ENCODE measurements around the gene STX4.
A peak's percentile ranks its signal among the peaks of the same experiment; 100 is the strongest.

The STX4 gene

DNA sequence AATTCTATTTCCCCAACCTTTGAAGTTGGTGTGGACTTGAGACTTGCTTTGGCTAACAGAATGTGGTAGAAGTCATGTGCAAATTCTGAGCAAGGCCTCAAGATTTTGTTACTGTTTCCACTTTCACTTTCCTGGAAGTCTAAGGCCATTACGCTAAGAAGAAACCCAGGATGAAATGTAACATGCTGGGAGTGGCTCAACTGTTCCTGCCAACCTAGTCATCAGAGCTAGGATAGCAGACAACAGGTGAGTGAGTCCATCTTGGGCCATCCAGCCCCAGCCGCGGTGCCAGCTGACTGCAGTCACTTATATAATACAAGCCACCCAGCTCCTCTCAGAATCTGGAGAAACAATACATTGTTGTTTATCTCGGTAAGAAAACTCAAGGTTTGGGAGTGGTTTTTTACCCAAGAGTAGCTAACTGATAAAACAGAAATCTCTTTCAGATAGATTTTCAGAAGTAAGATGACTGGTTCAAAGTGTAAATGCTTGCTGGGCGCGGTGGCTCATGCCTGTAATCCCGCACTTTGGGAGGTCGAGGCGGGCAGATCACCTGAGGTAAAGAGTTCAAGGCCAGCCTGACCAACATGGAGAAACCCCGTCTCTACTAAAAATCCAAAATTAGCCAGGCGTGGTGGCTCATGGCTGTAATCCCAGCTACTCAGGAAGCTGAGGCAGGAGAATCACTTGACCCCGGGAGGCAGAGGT, 10.7 kb upstream of the STX4 start:
- no peak for DNase-seq

DNA sequence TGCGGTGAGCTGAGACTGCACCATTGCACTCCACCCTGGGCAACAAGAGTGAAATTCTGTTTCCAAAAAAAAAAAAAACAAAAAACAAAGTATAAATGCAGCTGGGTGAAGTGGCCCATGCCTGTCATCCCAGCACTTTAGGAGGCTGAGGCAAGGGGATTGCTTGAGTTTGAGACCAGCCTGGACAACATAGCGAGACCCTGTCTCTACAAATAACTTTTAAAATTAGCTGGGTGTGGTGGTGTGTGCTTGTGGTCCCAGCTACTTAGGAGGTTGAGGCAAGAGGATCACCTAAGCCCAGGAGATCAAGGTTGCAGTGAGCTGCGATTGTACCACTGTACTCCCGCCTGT, 10.1 kb upstream of the STX4 start:
- no peak for DNase-seq

DNA sequence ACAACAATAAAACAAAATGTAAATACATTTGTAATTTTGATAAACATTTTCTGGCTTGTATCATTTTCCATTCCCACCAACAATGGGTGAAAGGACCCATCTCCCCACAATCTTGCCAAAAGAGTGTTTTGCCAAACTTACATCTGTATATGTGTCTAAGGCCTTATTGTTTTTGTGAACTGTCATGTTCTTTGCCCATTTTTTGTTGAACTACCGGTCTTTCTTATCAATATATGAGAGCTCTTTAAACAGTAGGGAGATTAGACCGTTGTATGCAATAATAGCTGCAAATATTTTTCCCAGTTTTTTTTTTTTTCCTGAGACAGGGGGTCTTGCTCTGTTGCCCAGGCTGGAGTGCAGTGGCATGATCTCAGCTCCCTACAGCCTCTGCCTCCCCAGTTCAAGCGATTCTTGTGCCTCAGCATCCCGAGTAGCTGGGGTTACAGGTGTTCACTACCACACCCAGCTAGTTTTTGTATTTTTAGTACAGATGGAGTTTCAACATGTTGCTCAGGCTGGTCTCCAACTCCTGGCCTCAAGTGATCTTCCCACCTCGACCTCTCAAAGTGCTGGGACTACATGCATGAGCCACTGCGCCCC, 9.6 kb upstream of the STX4 start:
- no peak for DNase-seq

DNA sequence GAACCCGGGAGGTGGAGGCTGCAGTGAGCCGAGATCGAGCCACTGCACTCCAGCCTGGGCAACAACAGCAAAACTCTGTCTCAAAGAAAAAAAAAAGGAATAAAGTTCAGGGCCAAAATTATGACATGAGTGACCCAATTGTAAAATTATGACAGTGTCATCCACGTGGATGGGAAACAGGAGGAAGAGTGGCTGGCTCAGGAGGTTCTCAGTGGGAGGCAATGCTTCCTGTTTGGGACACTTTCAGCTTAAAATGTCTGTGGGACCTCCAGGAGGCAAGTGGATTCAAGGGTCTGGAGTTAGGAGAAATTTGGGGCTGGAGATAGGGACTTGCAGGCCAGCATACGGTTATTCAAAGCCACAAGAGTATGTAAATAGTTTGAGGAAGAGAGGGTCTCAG, 8.0 kb upstream of the STX4 start:
- DNase-seq, result no peak

DNA sequence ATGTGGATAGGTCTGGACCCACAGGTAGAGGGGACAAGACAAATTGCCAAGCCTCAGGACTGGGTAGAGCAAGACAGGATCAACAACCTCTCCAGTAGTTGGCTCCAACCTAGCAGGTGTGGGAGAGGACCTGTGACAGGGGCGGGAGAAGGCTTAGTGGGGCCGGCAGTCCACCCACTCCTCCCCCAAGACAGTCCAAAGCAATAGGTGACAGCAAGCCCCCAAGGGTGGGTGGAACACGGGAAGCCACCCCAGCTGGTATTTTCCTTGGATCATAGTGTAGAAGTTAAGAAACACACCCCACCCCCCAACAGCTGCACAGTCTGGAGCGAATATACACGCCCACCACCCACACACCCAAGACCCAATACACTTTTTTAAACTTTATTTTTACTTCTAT, 4.1 kb upstream of the STX4 start:
- DNase-seq, result no peak

DNA sequence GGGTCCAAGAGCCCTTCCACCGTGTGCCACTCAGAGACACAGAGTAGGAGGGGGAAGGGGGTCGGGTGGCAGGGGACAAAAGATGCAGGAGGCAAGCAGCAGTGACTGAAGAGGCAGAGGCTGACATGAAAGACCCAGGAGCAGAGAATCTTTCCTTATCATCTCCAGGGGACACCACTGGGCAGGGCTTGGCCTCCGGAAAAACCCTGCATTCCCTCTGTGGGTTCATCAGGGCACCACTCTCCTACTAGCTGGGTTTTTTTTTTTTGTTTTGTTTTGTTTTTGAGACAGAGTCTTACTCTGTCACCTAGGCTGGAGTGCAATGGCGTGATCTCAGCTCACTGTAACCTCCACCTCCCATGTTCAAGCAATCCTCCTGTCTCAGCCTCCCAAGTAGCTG, 2.1 kb upstream of the STX4 start:
- no peak for DNase-seq

DNA sequence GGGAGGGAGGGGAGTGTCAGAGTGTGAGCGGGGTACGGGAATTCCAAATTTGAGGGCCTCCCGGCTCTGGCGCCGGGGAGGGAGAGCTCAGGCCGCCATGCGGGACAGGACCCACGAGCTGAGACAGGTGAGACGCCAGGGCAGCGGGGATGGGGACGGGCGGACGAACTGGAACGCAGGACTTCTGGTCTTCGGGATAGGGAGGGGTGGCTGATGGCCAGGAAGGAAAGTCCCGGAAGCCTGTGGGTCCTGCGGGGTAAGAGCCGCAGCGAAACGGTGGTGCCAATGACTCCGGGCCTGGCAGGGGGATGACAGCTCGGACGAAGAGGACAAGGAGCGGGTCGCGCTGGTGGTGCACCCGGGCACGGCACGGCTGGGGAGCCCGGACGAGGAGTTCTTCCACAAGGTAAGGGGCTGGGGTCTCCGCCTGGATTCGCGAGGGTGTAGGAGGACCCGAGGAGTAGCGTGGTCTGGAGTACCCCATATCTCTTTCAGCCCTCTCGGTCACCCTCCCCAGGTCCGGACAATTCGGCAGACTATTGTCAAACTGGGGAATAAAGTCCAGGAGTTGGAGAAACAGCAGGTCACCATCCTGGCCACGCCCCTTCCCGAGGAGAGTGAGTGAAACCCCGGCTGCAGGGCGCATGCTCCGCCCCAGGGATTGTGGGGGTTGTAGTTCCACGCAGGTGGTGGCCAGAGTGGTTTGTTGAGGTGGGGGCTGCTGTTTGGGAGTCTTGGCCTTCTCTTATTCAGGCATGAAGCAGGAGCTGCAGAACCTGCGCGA, 543 bp downstream of the STX4 start:
- DNase-seq, result peak; percentile 89

DNA sequence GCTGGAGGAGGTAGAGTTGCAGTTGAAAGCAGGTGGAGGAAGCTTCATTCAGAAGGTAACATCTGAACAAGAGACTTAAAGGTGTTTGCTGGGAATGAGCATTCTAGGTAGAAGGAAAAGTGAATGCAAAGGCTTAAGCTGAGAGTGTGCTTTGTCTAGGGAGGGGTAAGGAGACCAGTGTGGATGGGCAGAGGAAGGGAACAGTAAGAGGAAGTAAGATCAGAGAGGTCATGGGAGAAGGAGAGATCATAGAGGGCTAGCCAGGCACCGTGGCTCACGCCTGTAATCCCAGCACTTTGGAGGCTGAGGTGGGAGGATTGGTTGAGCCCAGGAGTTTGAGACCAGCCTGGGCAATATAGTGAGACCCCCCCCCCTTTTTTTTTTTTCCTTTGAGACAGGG, 3.3 kb downstream of the STX4 start:
- DNase-seq, result no peak

DNA sequence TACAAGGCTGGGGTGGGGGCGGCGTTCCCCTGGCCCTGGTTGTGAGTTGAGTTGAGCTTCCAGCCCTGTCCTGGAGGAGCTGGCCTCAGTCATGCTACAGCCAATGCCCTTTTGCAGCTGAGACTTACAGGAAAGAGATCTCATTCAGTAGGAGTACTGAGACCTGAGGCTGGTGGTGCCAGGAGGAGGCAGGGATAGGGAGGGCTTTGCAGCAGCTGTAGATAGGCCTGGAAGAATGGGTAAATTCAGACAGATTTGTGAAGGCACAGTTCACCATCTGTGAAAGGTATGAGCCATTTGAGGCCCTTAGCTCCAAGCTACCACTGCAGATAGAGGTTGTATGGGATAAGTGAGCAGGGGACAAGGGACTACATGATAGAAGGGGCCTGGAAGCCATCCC, 5.6 kb downstream of the STX4 start:
- no peak for DNase-seq

DNA sequence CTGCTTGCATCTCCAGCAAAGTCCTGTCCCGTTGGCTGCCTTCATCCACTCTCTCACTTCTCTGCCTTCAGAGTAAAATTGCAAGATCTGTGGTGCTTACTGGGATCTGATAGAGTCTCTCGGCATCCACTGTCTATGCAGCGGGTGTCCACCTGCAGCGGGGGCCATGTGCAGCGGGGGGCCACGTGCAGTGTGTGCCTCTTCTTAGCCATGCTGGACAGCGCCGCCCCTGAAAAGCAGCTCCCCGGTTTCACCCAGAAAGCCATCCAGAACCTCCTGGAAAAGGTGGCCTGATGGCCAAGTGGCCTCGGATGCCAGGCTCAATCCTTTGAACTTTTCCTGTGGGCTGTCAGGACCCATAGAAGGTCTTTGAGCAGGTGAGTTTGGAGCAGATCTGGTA, 9.5 kb downstream of the STX4 start:
- no peak for DNase-seq

DNA sequence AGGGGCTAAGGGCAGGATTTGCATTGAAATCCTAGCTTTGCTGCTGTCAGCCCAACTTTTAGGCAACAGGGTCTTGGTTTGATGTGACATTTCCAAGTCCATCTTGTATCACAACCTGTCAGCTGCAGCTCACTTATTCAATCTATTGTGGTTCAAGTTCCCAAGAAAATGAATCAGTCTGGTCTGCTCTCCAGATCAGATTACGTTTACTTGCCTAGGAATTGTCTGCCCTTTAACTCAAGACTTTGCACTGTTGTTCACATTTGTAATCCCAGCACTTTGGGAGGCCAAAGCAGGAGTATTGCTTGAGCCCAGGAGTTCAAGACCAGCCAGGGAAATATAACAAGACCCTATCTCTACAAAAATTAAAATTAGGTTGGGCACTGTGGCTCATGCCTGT, 10.0 kb downstream of the STX4 start:
- no peak for DNase-seq

DNA sequence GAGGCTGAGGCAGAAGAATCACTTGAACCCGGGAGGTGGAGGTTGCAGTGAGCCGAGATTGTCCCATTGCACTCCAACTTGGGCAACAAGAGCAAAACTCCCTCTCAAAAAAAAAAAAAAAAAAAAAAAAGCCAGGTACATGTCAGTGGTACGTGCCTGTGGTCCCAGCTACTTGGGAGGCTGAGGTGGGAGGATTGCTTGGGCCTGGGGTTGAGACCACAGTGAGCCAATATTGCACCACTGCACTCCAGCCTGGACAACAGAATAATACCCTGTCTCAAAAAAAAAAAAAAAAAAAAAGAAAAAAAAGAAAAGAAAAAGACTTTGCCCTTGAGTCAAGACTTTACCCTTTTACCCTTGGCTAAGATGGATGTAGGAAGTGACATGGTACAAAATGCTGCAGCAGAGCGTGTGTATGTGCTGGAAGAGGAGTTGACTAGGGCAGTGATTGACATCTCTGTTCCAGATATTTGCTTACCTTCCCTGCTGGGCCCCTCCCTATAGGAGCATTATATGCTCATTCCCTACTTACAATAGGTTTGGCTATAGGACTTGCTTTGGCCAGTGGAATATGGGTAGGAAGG, 10.6 kb downstream of the STX4 start:
- DNase-seq, result no peak

DNA sequence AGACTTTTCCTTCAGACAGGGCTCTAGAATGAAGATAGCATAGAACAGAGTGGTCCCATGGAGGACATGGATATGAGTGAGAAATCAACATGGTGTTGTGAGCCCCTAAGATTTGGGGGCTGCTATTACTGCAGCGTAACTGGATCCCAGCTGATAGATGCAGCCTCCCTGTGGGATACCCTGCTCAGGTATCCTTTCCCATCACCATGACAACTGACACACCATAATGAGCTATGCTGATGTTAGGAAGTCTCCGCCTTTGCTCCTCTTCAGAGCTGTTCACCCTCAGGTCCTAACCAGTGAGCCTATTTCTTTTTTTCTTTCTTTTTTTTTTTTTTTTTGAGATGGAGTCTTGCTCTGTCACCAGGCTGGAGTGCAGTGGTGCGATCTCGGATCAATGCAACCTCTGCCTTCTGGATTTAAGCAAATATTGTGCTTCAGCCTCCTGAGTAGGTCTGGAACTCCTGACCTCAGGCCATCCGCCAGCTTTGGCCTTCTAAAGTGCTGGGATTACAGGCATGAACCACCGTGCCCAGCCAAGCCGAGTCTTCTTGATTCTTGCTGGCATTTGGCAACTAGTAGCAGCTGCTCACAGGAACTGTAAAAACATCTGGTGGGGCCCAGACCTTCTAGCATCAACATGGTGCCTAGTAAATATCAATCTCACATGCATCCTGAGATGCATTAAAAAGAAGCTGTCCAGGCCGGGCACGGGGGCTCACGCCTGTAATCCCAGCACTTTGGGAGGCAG, 17.1 kb downstream of the STX4 start:
- no peak for DNase-seq

DNA sequence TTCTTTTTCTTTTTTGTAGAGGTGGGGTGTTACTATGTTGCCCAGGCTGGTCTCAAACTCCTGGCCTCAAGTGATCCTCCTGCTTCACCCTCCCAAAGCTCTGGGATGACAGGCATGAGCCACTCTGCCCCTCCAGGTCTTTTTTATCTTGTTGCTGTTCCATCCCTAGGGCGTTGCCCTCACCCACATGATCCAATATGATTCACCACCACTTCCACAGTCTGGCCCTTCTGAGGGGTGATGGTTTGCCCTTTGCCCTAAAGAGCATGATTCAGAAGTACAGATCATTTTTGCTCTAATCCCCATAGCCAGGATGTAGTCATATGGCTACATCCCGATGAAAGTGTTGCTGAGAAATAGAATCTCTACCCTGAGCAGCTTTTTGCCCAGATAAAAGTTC, 18.8 kb downstream of the STX4 start:
- no peak for DNase-seq

DNA sequence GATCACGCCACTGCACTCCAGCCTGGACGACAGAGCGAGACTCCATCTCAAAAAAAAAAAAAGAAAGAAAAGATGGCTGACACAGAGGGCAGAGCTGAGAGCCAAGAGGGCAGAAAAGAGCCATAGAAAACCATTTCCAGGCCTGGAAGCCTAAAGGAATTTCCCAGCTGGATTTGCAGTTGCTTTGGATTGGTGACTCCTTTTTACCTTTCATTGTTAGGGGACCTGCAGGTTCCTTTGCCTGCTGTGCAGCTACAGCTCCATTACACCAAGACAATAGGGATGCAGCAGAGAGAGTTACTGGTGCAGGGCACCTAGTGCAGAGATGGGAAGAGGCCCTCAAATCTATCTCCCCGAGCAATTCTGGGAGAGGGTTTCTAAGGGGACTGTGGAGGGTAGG, 22.3 kb downstream of the STX4 start:
- DNase-seq, result no peak

DNA sequence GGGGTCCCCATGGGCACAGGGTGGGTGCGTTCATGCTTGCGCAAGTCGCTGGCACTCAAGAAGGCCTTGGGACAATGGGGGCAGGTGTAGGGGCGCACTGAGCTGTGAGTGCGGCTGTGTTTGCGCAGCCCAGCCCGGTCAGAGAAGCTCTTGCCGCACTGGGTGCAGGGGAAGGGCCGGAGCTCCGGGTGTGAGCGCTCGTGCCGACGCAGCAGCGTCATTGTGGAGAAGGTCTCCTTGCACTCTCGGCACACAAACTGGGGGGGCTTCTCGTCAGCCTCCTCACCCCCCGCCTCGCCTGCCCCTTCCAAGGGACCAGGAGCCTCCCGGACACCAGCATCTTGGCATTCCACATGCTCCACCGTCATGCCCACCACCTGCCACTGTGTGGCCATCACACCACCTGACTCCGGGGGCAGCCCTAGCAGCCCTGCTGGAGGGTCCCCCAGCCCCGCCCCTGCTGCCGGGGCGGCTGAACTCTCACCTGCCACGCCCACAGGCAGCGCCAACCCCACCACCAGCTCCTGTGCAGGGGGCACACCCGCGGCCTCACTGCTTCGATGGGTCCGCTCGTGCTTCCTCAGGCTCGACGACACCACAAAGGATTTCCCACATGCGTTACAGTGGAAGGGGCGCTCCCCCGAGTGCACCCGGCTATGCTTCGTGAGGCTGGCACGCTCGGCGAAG, 27.9 kb downstream of the STX4 start:
- no peak for DNase-seq

DNA sequence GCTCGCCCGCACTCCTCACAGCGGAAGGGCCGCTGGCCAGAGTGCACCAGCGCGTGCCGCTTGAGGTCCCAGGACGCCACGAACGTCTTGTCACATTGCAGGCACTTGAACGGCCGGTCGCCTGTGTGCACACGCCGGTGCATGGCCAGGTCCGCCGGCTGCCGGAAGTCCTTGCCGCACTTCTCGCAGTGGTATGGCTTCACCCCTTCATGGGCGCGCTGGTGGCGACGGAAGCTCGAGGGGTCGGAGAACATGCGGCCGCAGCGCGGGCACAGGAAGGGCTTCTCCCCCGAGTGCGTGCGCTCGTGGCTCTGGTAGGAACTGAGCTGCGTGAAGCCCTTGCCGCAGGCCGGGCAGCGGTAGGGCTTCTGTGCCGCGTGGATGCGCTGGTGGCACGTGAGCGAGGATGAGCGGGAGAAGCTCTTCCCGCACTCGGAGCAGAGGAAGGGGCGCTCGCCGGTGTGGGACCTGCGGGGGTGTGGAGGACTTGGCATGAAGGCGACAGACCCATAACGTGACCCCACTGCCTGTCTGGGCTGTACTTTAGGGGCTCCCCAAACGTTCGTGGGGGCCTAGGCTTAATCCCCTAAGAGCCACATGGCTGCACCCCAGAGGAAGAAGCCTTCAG, 28.6 kb downstream of the STX4 start:
- DNase-seq, result no peak

DNA sequence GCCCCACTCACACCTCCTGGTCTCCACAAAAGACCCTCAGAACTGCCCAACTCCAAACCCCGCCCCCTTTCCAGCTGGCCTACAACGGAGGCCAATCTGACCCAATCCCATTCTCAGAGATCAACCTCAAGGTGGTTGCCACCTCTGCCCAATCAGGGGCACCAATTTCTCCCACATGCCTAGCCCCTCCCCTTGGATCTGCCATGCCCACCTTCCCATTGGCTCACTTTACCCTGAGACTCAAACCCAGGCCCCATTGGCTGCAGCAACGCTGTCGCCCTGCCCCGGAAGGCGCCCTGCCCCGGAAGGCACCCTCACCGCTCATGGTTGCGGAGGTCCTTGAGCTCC, 30.1 kb downstream of the STX4 start:
- no peak for DNase-seq

DNA sequence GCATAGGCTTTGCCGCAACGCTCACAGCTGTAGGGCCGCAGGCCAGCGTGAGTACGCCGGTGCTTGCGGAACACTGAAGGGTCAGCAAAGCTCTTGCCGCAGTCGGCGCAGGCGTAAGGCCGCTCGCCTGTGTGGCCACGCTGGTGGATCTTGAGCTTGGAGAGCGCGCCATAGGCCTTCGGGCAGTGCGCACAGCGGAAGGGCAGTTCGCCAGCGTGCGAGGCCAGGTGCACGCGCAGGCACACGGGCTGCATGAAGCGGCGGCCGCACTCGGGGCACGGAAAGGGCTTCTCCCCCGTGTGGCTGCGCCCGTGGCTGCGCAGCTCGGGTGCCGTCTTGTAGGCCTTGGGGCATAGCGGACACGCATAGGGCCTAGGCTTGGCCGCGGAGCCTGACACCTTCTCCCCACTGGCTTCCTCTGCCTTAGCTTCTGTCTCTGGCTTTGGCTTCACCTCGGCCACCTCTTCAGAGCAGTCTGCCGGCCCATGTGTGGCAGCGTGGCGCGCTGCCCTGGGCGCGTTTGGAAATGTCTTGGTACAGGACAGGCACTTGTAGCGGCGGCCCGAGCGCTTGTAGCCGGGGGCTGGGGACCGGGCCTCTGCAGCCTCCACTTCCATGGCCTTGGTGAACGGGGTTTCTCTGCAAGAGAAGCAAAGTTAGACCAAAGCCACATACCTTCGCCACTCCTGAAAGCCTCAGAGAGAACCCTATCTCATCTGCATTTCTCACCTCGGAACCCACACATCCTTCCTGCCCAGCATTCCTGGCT, 30.7 kb downstream of the STX4 start:
- DNase-seq, result no peak

DNA sequence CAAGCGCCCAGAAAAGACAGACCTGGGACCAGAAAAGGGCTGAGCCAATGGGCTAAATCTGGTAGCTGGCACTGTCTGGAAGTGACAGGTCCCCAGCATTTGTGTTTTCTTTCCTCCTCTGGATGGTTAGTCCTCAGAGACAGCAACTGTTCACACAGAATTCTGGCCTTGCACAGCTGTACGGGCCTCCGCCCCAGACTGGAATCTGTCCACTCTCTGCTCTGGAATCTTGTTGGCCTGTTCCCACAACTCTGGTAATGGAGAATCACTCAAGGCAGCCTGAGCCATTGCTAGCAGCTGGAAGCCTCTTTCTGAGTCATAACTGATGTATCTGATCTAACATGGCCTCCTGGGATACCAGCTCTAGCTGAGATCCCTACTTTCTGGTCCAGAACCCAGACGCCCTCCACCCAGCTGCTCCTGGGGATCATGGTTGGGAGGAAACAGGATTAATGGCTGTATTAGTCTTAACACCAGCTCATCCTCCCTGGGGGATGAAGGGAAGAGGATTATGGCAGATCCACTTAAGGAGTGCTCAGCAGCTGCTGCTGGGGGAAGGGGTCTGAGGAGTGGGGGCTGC, 31.6 kb downstream of the STX4 start:
- DNase-seq, result no peak

DNA sequence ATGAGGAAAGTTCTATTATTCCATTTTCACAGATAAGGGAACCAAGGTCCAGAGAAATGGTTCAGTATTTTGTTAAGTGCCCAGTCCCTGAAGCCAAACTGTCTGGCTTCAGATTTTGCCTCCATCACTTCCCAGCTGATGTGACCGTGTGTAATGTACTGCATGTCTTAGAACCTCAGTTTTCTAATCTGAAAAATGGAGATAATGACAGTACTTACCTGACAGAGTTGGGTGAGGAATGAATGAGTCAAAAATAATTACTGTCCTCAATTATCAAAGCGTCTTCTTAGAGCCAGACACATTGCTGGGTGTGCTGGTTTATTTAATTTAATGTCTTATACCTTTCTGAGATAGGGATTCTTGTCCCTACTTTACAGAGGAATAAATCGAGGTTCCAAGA, 34.0 kb downstream of the STX4 start:
- no peak for DNase-seq
